GM13976 (cell line): ENCODE results near the gene INO80.

Source experiments
- DNase-seq: peaks from one replicate; pipeline ENCODE4 v3.0.0; 2012; ENCODE audit warnings: low spot score
- in situ Hi-C: fragments of 300-500 bp; cut with MboI; formaldehyde crosslinking; loops from one replicate; pipeline ENCODE4 v1.12.0; 2022; ENCODE audit warnings: low sequenced_read_pairs, mixed read lengths, inconsistent platforms; ENCODE audit not compliant: unreplicated experiment
- TF ChIP-seq, protein P1 (sequence below): IDR thresholded peaks from 2 replicates; pipeline ENCODE4 v1.5.1; 2012; ENCODE audit warnings: borderline replicate concordance, mild to moderate bottlenecking; ENCODE audit not compliant: insufficient read depth; ENCODE audit errors: extremely low read depth, missing control alignments, control extremely low read depth

INO80 gene

DNA sequence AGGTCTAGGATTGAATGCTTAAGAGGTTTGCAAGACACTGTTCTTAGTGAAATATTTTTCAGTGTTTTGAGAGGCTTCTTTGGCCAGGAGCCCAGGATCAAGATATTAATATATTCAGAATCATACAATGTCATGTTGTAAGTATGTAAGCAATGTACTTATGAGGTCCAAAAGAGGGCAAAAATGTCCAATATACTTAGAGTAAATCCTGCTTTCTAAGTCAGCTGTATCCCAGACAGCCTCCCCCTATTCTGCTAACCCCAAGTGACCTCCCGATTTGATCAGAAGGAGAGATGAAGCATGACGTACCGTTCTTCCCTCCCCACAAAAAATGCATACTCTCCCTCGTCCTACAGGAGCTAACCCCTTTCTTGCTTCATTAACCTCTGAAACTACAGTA is 91.9 kb downstream of the INO80 start:
- TF ChIP-seq, protein P1, sequence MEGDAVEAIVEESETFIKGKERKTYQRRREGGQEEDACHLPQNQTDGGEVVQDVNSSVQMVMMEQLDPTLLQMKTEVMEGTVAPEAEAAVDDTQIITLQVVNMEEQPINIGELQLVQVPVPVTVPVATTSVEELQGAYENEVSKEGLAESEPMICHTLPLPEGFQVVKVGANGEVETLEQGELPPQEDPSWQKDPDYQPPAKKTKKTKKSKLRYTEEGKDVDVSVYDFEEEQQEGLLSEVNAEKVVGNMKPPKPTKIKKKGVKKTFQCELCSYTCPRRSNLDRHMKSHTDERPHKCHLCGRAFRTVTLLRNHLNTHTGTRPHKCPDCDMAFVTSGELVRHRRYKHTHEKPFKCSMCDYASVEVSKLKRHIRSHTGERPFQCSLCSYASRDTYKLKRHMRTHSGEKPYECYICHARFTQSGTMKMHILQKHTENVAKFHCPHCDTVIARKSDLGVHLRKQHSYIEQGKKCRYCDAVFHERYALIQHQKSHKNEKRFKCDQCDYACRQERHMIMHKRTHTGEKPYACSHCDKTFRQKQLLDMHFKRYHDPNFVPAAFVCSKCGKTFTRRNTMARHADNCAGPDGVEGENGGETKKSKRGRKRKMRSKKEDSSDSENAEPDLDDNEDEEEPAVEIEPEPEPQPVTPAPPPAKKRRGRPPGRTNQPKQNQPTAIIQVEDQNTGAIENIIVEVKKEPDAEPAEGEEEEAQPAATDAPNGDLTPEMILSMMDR, result no peak
- no peak for DNase-seq
- in situ Hi-C loops, result loop anchor here (25.0 kb wide), 1 partner anchor 112 kb away; no protein-coding TSS in a partner anchor

DNA sequence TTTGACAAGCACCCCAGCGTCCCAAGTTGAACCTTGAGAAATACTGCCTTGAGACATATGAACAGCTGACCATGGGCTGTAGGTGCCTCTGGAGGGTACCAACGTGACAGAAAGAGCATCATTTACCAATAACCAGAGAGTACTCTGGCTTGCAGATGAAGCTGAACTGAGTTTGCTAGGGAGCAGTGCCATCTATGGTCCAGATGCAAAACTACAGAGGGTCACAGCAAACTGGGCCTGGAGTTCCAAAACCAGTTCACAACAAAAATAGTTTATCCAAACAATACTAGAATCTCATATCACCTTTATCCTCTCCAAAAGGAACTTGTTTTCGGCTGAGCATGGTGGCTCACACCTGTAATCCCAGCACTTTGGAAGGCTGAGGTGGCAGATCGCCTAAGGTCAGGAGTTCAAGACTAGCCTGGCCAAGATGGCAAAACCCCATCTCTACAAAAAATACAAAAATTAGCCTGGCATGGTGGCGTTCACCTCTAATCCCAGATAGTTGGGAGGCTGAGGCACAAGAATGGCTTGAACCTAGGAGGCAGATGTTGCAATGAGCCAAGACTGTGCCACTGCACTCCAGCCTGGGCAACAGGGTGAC is 93.5 kb downstream of the INO80 start:
- DNase-seq, result peak; percentile 54
- TF ChIP-seq, protein P1, result peak; percentile 55
- in situ Hi-C loops, result loop anchor here (25.0 kb wide), 1 partner anchor 110 kb away; no protein-coding TSS in a partner anchor

DNA sequence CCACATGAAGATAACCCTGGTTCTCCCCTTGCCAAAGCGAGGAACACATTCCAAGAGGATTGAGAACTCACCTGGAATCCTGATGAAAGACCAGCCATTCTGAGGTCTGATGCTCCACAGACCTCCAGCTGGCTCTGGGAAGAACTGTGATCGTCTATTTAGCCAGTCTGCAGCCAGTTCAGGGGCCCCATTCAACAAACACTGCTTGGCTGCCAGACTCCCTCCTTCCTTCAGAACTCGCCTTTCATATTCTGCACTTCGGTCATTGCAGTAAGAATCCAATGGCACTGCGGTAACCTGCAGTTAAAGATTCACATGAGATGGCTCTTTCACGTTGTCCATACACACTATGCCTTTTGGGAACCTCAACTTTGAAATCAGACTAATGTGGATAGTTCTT is 95.3 kb downstream of the INO80 start:
- in situ Hi-C loops, result loop anchor here (25.0 kb wide), 1 partner anchor 109 kb away; no protein-coding TSS in a partner anchor
- TF ChIP-seq, protein P1, result no peak
- no peak for DNase-seq

DNA sequence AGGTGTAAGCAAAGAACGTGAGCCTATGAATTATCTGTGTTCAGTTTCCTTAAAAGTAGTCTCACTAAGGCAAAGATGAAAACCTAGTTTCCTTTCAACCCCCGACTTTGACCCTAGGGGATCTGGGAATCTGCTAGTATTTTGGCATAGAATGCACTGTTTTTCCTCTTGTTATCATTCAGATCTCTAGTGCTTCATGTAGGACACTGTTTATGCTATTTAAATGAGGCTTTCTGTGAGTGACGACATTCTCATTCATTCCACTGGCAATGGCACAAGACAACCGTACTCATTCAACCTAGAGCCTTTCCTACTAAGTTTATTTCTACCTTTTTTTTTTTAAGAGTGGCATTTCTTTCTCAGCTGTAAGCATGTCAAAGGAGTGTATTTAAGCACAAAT is 95.8 kb downstream of the INO80 start:
- in situ Hi-C loops, result loop anchor here (25.0 kb wide), 1 partner anchor 108 kb away; no protein-coding TSS in a partner anchor
- TF ChIP-seq, protein P1, result no peak

DNA sequence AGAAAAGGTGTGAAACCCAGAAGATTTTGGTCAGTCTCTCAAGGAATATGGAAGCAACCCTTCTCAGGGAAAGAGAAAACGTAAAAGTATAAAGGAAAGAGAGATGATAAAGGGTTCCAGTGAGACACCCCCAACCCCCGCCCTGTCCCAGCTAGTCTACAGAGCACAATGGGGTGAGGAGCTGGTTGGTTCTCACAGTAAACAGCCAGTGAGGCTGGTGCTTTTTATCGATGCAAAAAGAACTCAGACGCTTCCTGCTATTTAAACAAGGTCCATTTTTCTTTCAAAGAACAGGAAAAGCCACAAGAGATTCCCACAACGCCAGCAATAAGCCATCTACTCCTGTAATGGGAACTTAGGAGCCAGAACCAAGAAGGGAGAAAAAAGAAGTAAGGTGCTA is 96.9 kb downstream of the INO80 start:
- in situ Hi-C loops, result loop anchor here (25.0 kb wide), 1 partner anchor 107 kb away; no protein-coding TSS in a partner anchor
- TF ChIP-seq, protein P1, result no peak
- no peak for DNase-seq

More for the DNA sequence above, 95.8 kb downstream of the INO80 start:
- DNase-seq, result no peak

DNA sequence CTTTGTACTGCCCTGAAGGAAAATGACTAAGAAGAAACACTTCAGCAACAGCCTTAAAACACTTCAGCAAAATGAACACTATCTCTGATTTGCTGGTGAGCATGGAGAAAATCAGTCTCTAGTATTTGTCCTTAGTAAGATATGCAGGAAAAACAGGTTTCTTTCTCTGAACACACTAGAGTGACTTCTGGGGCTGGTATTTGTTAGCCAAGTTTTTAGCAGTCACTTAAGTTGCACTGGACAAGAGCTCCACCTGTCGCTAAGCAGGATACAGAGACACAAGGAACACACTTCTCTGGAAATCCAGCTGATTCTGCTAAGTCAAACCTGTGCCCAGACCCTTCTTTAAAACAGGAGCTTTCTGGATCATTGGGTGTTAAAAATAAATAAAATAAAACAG is 97.5 kb downstream of the INO80 start:
- no peak for DNase-seq
- TF ChIP-seq, protein P1, result peak; percentile 18
- in situ Hi-C loops, result loop anchor here (25.0 kb wide), 1 partner anchor 106 kb away; no protein-coding TSS in a partner anchor
